ENCODE data around the gene TPD52L1. TPM values are rescaled to one million over a fixed set of nuclear protein-coding genes. Genes with fewer than 3 reads are reported as not detected.

TPD52L1 gene
- total and polyA plus RNA-seq, 2 donors (not counting 3 experiments of a cell fraction or from before 2014, with no cell fraction given): 0.29 to 0.37 TPM

DNA sequence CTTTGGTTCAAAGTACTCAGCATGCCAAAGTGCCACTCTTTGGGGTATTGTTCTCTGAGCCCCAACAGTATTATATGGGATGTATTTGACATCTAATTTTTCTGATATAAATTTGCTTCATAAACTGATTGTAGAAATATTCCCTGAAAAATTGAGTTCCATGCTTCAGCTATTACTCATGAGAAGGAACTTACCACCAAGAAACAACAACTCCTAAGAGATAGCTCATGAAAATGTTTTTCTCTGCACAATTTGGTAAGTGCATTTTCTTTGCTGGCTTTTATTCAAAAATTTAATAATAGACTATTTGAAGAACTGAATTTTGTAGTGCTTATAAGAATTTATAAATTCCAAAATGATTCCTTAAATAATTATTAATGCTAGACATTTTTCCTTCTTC, 12.8 kb upstream of the TPD52L1 start:
- Histone ChIP-seq H3K27ac (ENCODE audit: insufficient read depth, low read depth, low read length) (no peak overlapping the region), H3K9ac (replicated peaks; ENCODE audit: extremely low read depth, insufficient read depth, low read length) (no peak overlapping the region), H3K4me2 (ENCODE audit: insufficient read depth, low read length) (no peak overlapping the region), H3K36me3 (ENCODE audit: control insufficient read depth in 2 of 2, extremely low read depth in 1 of 2, insufficient read depth in 2 of 2, low read length in 2 of 2) (no peaks in the 10 kb centered on the region), H2AFZ (ENCODE audit: low read depth, low read length) (no peak overlapping the region), H4K20me1 (replicated peaks; ENCODE audit: control insufficient read depth, extremely low read depth, insufficient read depth, low read length) (no peaks in the 10 kb centered on the region), H3K4me1 (ENCODE audit: control insufficient read depth, extremely low read depth, insufficient read depth, low read length) (no peaks in the 10 kb centered on the region), H3K9me3 (replicated peaks; ENCODE audit: control insufficient read depth, insufficient read depth, low read length) (no peaks in the 10 kb centered on the region), H3K4me3 (replicated peaks in 1 of 3; ENCODE audit: insufficient read depth in 1 of 3, low read depth in 1 of 3, low read length in 3 of 3) (no peak overlapping the region), H3K9me1 (replicated peaks; ENCODE audit: control insufficient read depth, extremely low read depth, insufficient read depth, low read length) (no peaks in the 10 kb centered on the region), H3K27me3 (ENCODE audit: control insufficient read depth in 2 of 2, insufficient read depth in 2 of 2, low read length in 2 of 2) (no peaks in the 10 kb centered on the region), H3K79me2 (ENCODE audit: control insufficient read depth, insufficient read depth, low read length) (no peaks in the 10 kb centered on the region)
- intact Hi-C loops (cut with micrococcal nuclease): no loop called here
- no TSS peak for BruUV-seq (replicated peaks)
- no peak for TF ChIP-seq GATA2 (IDR thresholded peaks at IDR 0.05; ENCODE audit: insufficient read depth, insufficient read length, low read depth, low read length)
- no peak for TF ChIP-seq FOS (IDR thresholded peaks at IDR 0.05; ENCODE audit: borderline replicate concordance, insufficient read depth, low read length)
- no peak for TF ChIP-seq POLR2AphosphoS5 (IDR thresholded peaks at IDR 0.05; ENCODE audit: insufficient read depth, low read depth, low read length)
- no peak for TF ChIP-seq MYC (IDR thresholded peaks at IDR 0.05; ENCODE audit: low read depth, low read length)
- TF ChIP-seq JUN (IDR thresholded peaks at IDR 0.05; ENCODE audit: borderline replicate concordance, insufficient read depth, insufficient read length, low read depth): no peak
- TF ChIP-seq EZH2 (IDR thresholded peaks at IDR 0.05; ENCODE audit: borderline replicate concordance, low read depth, low read length, severe bottlenecking): no peak
- dilution Hi-C loops (cut with MboI; ENCODE audit: extremely low pct_ligation_motif_present, low sequenced_read_pairs): no loop called here
- ChIA-PET CTCF (interaction anchor here (0.6 to 0.9 kb wide), 2 partner anchors 13 to 1485 kb away, joined by 3 read pairs; partner anchors contain the start of gene TPD52L1), POLR2A (no interaction called here)
- no peak for FAIRE-seq
- no peak for DNase-seq (ENCODE audit: low read depth, low spot score)

DNA sequence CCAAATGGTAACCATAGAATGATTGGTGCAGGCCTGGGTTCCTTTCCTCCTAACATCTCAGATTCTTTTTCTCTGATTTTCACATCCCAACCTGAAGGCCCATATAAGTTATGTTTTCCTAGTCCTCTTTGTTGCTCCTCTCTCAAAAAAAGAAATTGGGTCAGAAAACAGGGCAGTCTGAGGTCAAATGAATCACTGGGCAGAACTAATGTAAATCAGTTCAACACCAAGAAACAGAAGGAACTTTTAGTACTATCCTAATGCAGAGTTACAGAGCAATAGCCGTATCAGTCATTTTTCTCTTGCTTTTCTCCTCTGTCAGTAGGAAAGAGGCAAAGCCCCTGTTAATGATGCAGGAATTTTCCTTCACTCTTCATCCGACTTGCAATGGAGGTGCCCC, 11.0 kb upstream of the TPD52L1 start:
- CTCF ChIA-PET: no interaction called here
- H3K27ac ChIP-seq (ENCODE audit: insufficient read depth, low read depth, low read length): no peak overlapping the region
- FAIRE-seq (no peak), DNase-seq (ENCODE audit: low read depth, low spot score) (no peak)
- H3K4me3 ChIP-seq (replicated peaks in 1 of 3; ENCODE audit: insufficient read depth in 1 of 3, low read depth in 1 of 3, low read length in 3 of 3): no peak overlapping the region
- no peaks in the 10 kb centered on the region for H3K9me3 ChIP-seq (replicated peaks; ENCODE audit: control insufficient read depth, insufficient read depth, low read length)
- H3K4me2 ChIP-seq (ENCODE audit: insufficient read depth, low read length): no peak overlapping the region
- no TSS peak for BruUV-seq (replicated peaks)
- dilution Hi-C loops (cut with MboI; ENCODE audit: extremely low pct_ligation_motif_present, low sequenced_read_pairs) (no loop called here), intact Hi-C loops (cut with micrococcal nuclease) (no loop called here)
- no peaks in the 10 kb centered on the region for H4K20me1 ChIP-seq (replicated peaks; ENCODE audit: control insufficient read depth, extremely low read depth, insufficient read depth, low read length)
- peaks cover 0 to under 1% of the 10 kb centered on the region in 2 experiments for H3K27me3 ChIP-seq (ENCODE audit: control insufficient read depth in 2 of 2, insufficient read depth in 2 of 2, low read length in 2 of 2)
- H3K9me1 ChIP-seq (replicated peaks; ENCODE audit: control insufficient read depth, extremely low read depth, insufficient read depth, low read length): no peaks in the 10 kb centered on the region
- POLR2A ChIA-PET: no interaction called here
- TF ChIP-seq GATA2 (IDR thresholded peaks at IDR 0.05; ENCODE audit: insufficient read depth, insufficient read length, low read depth, low read length) (no peak), JUN (IDR thresholded peaks at IDR 0.05; ENCODE audit: borderline replicate concordance, insufficient read depth, insufficient read length, low read depth) (no peak), POLR2A (IDR thresholded peaks at IDR 0.05; ENCODE audit: low read depth, low read length) (no peak)
- H2AFZ ChIP-seq (ENCODE audit: low read depth, low read length): no peak overlapping the region
- H3K4me1 ChIP-seq (ENCODE audit: control insufficient read depth, extremely low read depth, insufficient read depth, low read length): no peaks in the 10 kb centered on the region
- no peaks in the 10 kb centered on the region for H3K79me2 ChIP-seq (ENCODE audit: control insufficient read depth, insufficient read depth, low read length)
- H3K36me3 ChIP-seq (ENCODE audit: control insufficient read depth in 2 of 2, extremely low read depth in 1 of 2, insufficient read depth in 2 of 2, low read length in 2 of 2): no peaks in the 10 kb centered on the region
- no peak overlapping the region for H3K9ac ChIP-seq (replicated peaks; ENCODE audit: extremely low read depth, insufficient read depth, low read length)

Data from endothelial cell of umbilical vein (primary cell).